A673 (cell line): ENCODE data around the gene COPA. TPM values are rescaled to one million over a fixed set of nuclear protein-coding genes. Genes with fewer than 3 reads are reported as not detected.

Source experiments
- BruUV-seq: library from RNA; stranded (reverse); fragments of 400-500 nt; replicated peaks from 2 replicates; lab custom pipeline; 2021; lab: Mats Ljungman, UMichigan
- CTCF ChIA-PET: fragments of 300-600 bp; sonication (Branson Sonifier 250); formaldehyde crosslinking; loops from one replicate; lab custom pipeline; 2022; ENCODE audit warnings: antibody characterized with exemption; lab: Charles Lee
- POLR2A ChIA-PET: fragments of 300-600 bp; sonication (Branson Sonifier 250); formaldehyde crosslinking; loops from one replicate; lab custom pipeline; 2022; ENCODE audit warnings: antibody characterized with exemption; ENCODE audit not compliant: low non-redundant PET; lab: Charles Lee
- DNase-seq: peaks from one replicate; pipeline ENCODE4 v3.0.0-alpha.2; 2015; ENCODE audit warnings: low spot score
- H3K27ac ChIP-seq: fragments of 200-600 bp; sonication (generic); 2 replicates; pipeline ENCODE4 v1.5.1; 2016; ENCODE audit warnings: mixed run types, low read depth, mild to moderate bottlenecking, mixed read lengths, antibody characterized with exemption, low read length; ENCODE audit not compliant: poor library complexity, severe bottlenecking
- H3K27me3 ChIP-seq: fragments of 200-600 bp; sonication (generic); replicated peaks from 2 replicates; pipeline ENCODE4 v1.6.1; 2017; ENCODE audit warnings: mixed run types, low read depth, mild to moderate bottlenecking, mixed read lengths, antibody characterized with exemption, low read length; ENCODE audit not compliant: insufficient read depth, poor library complexity
- H3K36me3 ChIP-seq: fragments of 200-600 bp; sonication (generic); 2 replicates; pipeline ENCODE4 v1.6.1; 2016; ENCODE audit warnings: mixed run types, mild to moderate bottlenecking, mixed read lengths, antibody characterized with exemption, low read length; ENCODE audit not compliant: insufficient read depth, poor library complexity, severe bottlenecking
- H3K4me1 ChIP-seq: fragments of 200-600 bp; sonication (generic); 2 replicates; pipeline ENCODE4 v1.6.1; 2017; ENCODE audit warnings: mixed run types, mild to moderate bottlenecking, mixed read lengths, antibody characterized with exemption, low read length; ENCODE audit not compliant: insufficient read depth, poor library complexity, severe bottlenecking
- H3K4me3 ChIP-seq: fragments of 200-600 bp; sonication (generic); 2 replicates; pipeline ENCODE4 v1.5.1; 2016; ENCODE audit warnings: low read depth, mixed run types, mild to moderate bottlenecking, mixed read lengths, low read length; ENCODE audit not compliant: poor library complexity, severe bottlenecking
- H3K9me3 ChIP-seq: fragments of 200-600 bp; sonication (generic); 2 replicates; pipeline ENCODE4 v1.6.1; 2016; ENCODE audit warnings: mixed run types, low read depth, mild to moderate bottlenecking, mixed read lengths, antibody characterized with exemption, low read length; ENCODE audit not compliant: poor library complexity, severe bottlenecking
- EZH2 ChIP-seq: fragments of 200-600 bp; sonication (generic); IDR thresholded peaks from 2 replicates; pipeline ENCODE4 v1.6.1; 2017; ENCODE audit warnings: borderline replicate concordance, low read depth, mild to moderate bottlenecking, mixed read lengths, antibody characterized with exemption, low read length; ENCODE audit not compliant: poor library complexity, severe bottlenecking
- intact Hi-C: fragments of 100-400 bp; cut with micrococcal nuclease; formaldehyde crosslinking; loops from one replicate; pipeline ENCODE4 v1.10.0; 2022; ENCODE audit not compliant: unreplicated experiment
- total RNA-seq: library from RNA; stranded (reverse); gene quantifications from 2 replicates; pipeline ENCODE4 v1.2.3, GENCODE V29; 2021
- TF ChIP-seq, protein P1 (sequence below): fragments of 300-800, 200-600 bp; sonication (generic); conservative IDR thresholded peaks from 2 replicates; pipeline ENCODE4 v1.5.1; 2017; ENCODE audit warnings: low read depth, mild to moderate bottlenecking, antibody characterized with exemption, low read length, moderate library complexity, mixed read lengths

COPA gene
- total RNA-seq, 1 experiment from 2014 or later, result 134 TPM

DNA sequence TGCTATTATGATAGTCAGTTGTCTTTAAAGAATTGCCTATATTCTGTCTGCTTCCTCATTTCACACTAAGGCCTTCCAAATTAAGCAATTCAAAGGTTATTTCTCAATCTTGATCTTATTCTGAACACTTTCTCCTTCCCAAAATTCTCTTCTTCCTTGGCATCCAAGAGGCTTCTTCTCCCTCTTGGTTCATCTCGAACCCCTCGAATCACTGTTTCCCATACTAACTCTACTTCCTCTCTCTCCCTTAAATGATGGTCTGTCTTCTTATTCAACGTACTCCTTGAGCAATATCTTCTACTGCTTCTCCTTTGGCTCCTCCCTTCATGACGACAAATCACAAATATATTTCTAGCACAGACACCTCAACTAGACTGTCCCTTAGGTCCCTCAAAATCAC is 4.5 kb downstream of the COPA start:
- intact Hi-C loops, result loop anchor here (5.0 kb wide), 1 partner anchor 36 kb away; no protein-coding TSS in a partner anchor
- Histone ChIP-seq H3K4me1 (no peaks in the 10 kb centered on the region), H3K27me3 (no peaks in the 10 kb centered on the region), H3K36me3 (peaks cover 56% of the 10 kb centered on the region), H3K9me3 (no peaks in the 10 kb centered on the region), H3K27ac (no peak overlapping the region), H3K4me3 (no peak overlapping the region)
- BruUV-seq, result no TSS peak
- ChIA-PET CTCF (no interaction called here), POLR2A (no interaction called here)
- no peak for DNase-seq
- TF ChIP-seq, protein P1, sequence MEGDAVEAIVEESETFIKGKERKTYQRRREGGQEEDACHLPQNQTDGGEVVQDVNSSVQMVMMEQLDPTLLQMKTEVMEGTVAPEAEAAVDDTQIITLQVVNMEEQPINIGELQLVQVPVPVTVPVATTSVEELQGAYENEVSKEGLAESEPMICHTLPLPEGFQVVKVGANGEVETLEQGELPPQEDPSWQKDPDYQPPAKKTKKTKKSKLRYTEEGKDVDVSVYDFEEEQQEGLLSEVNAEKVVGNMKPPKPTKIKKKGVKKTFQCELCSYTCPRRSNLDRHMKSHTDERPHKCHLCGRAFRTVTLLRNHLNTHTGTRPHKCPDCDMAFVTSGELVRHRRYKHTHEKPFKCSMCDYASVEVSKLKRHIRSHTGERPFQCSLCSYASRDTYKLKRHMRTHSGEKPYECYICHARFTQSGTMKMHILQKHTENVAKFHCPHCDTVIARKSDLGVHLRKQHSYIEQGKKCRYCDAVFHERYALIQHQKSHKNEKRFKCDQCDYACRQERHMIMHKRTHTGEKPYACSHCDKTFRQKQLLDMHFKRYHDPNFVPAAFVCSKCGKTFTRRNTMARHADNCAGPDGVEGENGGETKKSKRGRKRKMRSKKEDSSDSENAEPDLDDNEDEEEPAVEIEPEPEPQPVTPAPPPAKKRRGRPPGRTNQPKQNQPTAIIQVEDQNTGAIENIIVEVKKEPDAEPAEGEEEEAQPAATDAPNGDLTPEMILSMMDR, result no peak
- TF ChIP-seq EZH2, result no peak

DNA sequence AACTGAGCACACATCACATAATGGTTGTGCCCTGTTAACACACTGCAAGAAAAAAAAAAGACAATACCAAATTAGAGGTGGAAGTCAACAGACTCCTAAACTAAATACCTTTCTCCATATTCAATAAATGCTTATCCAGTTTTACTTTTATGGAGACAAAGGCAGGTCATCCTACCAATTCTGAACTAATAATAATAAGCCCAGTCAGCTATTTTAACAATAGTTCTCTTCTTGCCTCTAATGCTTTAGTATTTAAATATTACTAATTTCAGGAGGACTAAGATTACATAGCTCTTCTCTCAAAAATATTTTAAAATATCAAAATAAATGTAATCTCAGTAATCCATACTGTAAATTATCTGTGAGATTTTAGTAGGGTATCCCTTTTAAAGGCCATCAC is 10.5 kb downstream of the COPA start:
- POLR2A ChIA-PET, result no interaction called here
- CTCF ChIA-PET, result interaction anchor here (0.6 kb wide), 1 partner anchor 208 kb away, joined by 3 read pairs; no protein-coding TSS in a partner anchor

DNA sequence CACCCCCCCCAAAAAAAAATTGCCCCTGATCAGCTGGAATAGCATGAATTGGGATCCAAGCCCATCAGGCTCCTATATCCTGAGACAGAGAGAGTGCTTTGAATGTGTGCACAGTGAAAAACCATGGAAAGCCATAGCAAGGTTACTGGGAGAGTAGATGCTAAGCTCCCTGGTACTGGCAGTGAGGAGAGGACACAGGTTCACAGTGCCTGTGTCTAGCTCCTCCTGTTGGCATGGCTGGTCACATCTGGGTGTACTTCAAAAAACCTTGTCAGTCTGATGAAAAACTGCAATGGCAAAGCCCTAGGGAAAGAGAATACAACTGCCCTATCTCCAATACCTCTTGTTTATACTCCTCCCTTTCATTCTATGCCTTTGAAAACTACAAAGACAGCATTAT is 12.9 kb downstream of the COPA start:
- POLR2A ChIA-PET, result interaction anchor here (0.6 kb wide), 1 partner anchor 78 kb away, joined by 3 read pairs; no protein-coding TSS in a partner anchor

More for the DNA sequence above, 10.5 kb downstream of the COPA start:
- H3K27ac ChIP-seq, result no peak overlapping the region
- no peak overlapping the region for H3K4me3 ChIP-seq
- intact Hi-C loops, result no loop called here
- no peaks in the 10 kb centered on the region for H3K27me3 ChIP-seq
- DNase-seq, result no peak
- H3K9me3 ChIP-seq, result no peaks in the 10 kb centered on the region
- TF ChIP-seq, protein P1, result no peak
- no peak for TF ChIP-seq EZH2
- no peaks in the 10 kb centered on the region for H3K4me1 ChIP-seq
- BruUV-seq, result no TSS peak
- peaks cover 91% of the 10 kb centered on the region for H3K36me3 ChIP-seq

More for the DNA sequence above, 12.9 kb downstream of the COPA start:
- Histone ChIP-seq H3K27me3 (no peaks in the 10 kb centered on the region), H3K27ac (no peak overlapping the region), H3K4me1 (no peaks in the 10 kb centered on the region), H3K36me3 (peaks cover 97% of the 10 kb centered on the region), H3K4me3 (no peak overlapping the region), H3K9me3 (no peaks in the 10 kb centered on the region)
- intact Hi-C loops, result no loop called here
- CTCF ChIA-PET, result no interaction called here
- DNase-seq, result peak; percentile 4
- BruUV-seq, result no TSS peak
- TF ChIP-seq, protein P1, result no peak
- TF ChIP-seq EZH2, result no peak
